IPS-18c (cell line): ENCODE data around the gene ALPK3.

ENCODE experiments used
- H3K4me3 ChIP-seq: 2 replicates; pipeline ENCODE4 v1.7.0; 2013; ENCODE audit warnings: low read depth, mild to moderate bottlenecking, low read length, moderate library complexity; ENCODE audit not compliant: insufficient read depth
- H3K9me3 ChIP-seq: one replicate; pipeline ENCODE4 v1.6.1; 2013; ENCODE audit warnings: mild to moderate bottlenecking, low read length, moderate library complexity; ENCODE audit not compliant: control insufficient read depth, insufficient read depth

The ALPK3 gene

GRCh38 chr15:84889991-84890669, 73.0 kb downstream of the ALPK3 start:
- no peak overlapping the region for H3K4me3 ChIP-seq

GRCh38 chr15:84890670-84891162, 73.6 kb downstream of the ALPK3 start:
- Histone ChIP-seq H3K9me3 (no peaks in the 10 kb centered on the region), H3K4me3 (no peak overlapping the region)

More at GRCh38 chr15:84889991-84890669, 73.0 kb downstream of the ALPK3 start:
- H3K9me3 ChIP-seq: no peaks in the 10 kb centered on the region

DNA sequence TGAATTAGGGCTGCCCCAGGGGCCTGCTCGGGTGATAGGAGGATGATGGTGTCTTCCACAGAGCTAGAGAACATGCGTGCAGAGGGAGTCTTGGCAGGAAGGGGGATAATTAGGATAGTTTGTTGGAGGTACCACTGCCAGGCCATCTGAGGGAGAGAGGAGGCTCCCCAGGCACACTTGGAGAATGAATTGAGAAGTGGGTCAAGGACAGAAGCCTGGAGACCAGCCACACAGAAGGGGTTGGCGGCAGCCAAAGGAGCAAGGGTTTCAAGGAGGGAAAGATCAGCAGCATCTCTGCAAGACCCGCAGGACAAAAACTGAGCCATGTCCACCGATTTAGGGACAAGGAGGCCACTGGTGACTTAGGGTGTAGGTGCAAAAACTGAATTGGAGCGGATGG, 74.2 kb downstream of the ALPK3 start:
- H3K9me3 ChIP-seq: no peaks in the 10 kb centered on the region

GRCh38 chr15:84892786-84893307, 75.7 kb downstream of the ALPK3 start:
- H3K9me3 ChIP-seq: no peaks in the 10 kb centered on the region
- H3K4me3 ChIP-seq: no peak overlapping the region

More for the DNA sequence above, 74.2 kb downstream of the ALPK3 start:
- H3K4me3 ChIP-seq: no peak overlapping the region

DNA sequence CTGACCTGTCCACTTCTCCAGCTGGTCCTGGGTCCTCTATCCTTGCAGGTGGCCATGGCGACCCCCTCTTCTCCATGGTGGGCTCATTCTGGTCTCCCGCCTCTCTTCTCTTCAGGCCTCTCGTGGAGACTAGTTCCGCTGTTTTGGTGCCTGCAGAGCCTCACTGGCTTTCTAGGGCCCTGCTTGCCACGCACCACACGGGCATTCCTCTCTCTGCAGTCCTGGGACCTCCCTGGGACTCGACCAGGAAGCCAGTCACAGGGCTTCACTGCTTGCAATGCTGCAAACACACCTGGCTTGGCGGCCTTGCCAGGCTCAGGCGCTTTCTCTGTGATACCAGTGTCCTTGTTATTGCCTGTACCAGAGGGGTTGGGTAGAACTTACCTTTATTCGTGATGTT, 76.5 kb downstream of the ALPK3 start:
- Histone ChIP-seq H3K9me3 (no peaks in the 10 kb centered on the region), H3K4me3 (no peak overlapping the region)

GRCh38 chr15:84894736-84895425, 77.7 kb downstream of the ALPK3 start:
- no peak overlapping the region for H3K4me3 ChIP-seq
- no peaks in the 10 kb centered on the region for H3K9me3 ChIP-seq

- H3K4me3 ChIP-seq: no peak overlapping the region
- H3K9me3 ChIP-seq: peaks cover 2% of the 10 kb centered on the region
Measured at GRCh38 chr15:84898761-84899160, 81.6 kb downstream of the ALPK3 start.

DNA sequence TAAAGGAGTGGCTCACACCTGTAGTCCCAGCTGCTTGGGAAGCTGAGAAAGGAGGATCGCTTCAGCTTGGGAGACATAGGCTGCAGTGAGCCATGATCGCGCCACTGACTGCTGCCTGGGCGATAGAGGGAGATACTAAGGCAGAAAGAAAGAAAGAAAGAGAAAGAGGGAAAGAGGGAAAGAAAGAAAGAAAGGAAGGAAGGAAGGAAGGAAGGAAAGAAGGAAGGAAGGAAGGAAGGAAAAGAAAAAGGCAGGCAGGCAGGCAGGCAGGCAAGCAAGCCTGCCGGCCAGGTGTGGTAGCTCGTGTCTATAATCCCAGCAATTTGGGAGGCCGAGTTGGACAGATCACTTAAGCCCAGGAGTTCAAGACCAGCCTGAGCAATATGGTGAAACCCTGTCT, 82.6 kb downstream of the ALPK3 start:
- peaks cover 2% of the 10 kb centered on the region for H3K9me3 ChIP-seq
- H3K4me3 ChIP-seq: no peak overlapping the region

DNA sequence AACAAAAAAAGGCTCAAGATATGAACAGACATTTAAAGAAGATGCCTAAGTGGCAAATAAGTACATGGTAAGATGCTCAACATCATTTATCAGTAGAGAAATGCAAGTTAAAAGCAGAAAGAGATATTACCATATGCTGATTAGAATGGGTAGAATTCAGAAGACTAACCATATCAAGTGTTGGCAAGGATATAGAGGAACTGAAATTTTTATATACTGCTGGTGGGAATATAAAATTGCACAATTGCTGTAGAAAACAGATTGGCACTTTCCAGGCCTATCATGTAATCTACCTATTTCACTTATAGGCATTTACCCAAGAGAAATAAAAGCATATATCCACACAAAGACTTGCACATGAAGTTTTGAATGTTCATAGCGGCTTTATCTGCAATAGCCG, 84.4 kb downstream of the ALPK3 start:
- peaks cover 2% of the 10 kb centered on the region for H3K9me3 ChIP-seq
- no peak overlapping the region for H3K4me3 ChIP-seq

DNA sequence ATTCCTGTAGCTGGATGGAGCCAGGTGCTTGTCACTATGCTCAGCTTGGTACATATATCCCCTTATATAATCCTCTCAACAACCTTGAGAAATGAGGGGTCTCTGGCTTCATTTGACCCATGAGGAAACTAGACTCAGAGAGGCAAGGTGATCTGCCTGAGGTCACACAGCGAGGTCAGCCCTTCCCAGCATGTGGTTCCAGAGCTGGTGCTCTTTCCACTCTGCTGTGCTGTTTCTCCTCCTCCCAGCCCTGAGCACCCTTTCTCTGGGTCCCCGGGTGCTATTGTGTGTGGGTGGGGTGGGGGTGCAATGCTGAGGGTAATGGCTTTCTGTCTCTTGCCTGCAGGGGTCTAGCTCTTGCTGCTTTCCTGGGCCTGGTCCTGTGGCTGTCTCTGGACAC, 86.6 kb downstream of the ALPK3 start:
- peaks cover 2% of the 10 kb centered on the region for H3K9me3 ChIP-seq
- H3K4me3 ChIP-seq: no peak overlapping the region

- peaks cover 2% of the 10 kb centered on the region for H3K9me3 ChIP-seq
- no peak overlapping the region for H3K4me3 ChIP-seq
Measured at GRCh38 chr15:84904419-84904818, 87.3 kb downstream of the ALPK3 start.

DNA sequence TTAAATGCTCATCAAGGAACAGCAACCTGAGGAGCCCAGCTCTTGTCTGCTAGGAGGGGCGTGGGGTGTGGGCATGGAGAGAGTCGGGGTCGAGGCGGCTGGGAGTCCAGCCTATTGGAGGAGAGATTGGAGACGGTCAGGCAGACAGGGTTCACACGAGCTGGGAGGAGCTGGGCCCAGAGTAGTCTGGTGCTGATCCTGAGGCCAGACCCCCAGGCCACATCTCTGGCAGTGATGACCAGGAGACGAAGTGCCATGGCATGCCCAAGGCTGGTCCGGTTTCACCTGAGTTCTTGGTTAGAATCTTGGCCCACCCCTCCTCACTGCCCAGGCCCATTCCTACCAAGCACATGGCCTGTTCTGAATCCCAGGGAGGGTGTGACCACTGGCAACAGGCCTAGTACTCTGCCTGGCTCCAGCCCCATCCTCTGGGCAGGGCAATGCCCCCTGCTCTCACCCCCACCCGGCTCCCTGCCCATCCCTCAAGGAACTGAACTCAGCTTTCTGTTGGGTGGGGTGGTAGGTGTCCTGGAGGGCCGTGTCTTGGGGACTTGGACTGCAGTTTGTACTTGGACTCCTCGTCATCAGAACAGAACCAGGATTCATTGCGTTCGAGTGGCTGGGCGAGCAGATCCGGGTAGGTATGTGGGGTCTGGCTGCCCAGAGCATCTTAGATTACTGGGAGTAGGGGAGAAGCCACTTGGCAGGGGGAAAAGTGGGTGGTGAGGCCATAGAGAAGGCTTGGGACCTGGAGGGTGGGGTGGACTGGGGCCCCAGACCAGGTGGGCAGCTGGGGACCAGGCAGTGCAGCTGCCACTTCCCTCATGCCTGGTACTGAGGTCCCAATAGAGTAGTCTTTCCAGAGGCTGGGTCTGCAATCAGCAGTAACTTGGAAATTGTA, 88.1 kb downstream of the ALPK3 start:
- H3K9me3 ChIP-seq: peaks cover 2% of the 10 kb centered on the region
- H3K4me3 ChIP-seq: no peak overlapping the region

GRCh38 chr15:84907731-84908130, 90.6 kb downstream of the ALPK3 start:
- Histone ChIP-seq H3K9me3 (peaks cover 4% of the 10 kb centered on the region), H3K4me3 (no peak overlapping the region)

DNA sequence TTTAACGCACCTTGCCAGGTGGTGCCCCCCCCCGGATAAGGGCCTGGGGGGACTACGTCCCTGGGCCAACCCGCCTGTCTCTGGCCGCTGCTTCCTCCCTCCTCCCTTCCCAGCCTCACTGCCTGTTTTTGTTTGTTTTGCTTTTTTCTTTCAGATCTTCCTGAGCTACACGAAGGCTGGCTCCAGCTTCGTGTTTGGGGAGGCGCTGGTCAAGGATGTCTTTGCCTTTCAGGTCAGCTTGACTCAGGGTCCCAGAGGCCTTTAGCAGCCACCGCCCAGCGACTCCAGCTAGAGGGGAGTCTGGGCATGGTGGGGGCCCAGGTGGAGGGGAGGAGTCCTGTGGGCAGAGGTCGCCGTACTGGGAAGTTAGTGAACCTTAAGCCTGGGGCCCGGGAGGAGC, 91.4 kb downstream of the ALPK3 start:
- Histone ChIP-seq H3K9me3 (peaks cover 4% of the 10 kb centered on the region), H3K4me3 (no peak overlapping the region)

GRCh38 chr15:84909029-84909428, 91.9 kb downstream of the ALPK3 start:
- no peak overlapping the region for H3K4me3 ChIP-seq
- peaks cover 4% of the 10 kb centered on the region for H3K9me3 ChIP-seq

DNA sequence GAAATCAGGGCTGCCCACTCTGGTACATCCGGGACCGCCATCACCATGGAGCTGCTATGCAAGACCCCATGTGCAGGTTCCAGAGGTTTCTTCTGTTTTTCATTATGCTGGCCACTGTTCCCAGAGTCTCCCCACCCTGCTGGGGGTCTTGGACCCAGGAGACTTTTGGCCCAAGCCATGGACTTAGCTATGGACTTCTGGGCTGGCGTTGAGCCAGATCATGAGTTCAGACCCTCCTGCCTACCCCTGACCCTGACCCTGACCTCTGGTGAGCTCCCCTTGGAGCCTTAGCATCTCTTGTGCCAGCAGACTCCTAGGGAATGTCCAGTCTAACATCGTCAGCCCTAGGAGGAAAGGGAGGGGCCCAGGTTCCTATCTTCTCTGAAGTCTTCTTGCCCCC, 92.6 kb downstream of the ALPK3 start:
- Histone ChIP-seq H3K4me3 (no peak overlapping the region), H3K9me3 (peaks cover 6% of the 10 kb centered on the region)

DNA sequence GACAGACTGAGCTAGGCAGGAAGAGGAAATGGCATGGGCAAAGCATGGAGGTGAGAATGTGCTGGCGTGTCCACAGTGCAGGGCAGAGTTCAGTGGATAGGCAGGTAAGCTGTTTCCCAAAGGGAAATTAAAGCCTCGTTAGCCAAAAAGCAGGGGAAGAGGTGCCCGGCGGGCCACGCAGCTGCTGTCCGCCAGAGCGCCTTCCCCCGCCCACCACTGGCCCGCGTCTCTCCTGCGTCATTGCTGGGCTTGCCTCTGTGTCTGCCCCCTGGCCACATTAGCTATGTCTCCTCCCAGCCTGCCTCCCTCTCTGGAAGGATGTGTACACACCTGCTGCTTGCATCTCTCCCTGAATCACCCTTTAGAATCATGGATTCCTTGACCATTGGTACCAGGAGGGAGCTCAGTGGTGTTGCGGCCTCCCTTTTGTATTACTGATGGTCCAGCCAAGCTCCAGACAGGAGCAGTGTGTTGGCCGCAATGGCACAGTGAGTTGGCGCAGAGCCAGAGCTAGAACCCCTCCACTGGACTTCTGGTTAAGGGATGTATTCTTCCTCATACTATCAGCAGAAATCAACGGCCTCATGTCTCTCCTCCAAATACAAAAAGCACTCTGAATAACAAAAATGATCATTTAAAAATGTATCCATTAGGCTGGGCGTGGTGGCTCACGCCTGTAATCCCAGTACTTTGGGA, 93.9 kb downstream of the ALPK3 start:
- peaks cover 6% of the 10 kb centered on the region for H3K9me3 ChIP-seq
- H3K4me3 ChIP-seq: no peak overlapping the region
